LNCaP clone FGC (cell line): Measurements from ENCODE around the gene SLC4A8.

Experiments used
- DNase-seq: peaks from one replicate; pipeline ENCODE4 v3.0.0-alpha.2; 2011; ENCODE audit warnings: low read depth
- H3K4me3 ChIP-seq: 2 replicates; pipeline ENCODE4 v1.5.1; 2011; ENCODE audit warnings: mild to moderate bottlenecking, low read depth, low read length, control low read depth
- TF ChIP-seq, protein P1 (sequence below): IDR thresholded peaks from 2 replicates; pipeline ENCODE4 v1.5.1; 2012; ENCODE audit warnings: mild to moderate bottlenecking; ENCODE audit not compliant: control insufficient read depth, insufficient read depth; ENCODE audit errors: extremely low read depth

The SLC4A8 gene

DNA sequence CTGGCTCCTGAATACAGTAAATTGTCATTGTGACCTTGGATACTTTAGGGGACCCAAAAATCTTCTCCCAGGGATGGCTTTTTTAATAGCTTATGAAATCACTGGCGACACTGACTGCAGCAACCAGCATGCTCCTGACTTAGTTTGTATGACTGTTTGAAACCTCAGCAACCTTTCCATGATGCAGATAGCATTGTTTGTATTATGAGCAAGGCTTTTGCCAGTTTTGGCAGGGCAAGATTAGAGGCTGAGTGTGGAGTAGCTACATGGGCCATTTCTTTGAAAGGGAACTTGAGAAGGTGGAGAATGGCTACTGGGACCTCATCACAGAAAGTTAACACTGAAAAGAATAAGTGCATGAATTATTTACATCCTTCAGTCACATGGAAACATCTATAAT lies 50.9 kb downstream of the SLC4A8 start:
- no peak for DNase-seq
- TF ChIP-seq, protein P1, sequence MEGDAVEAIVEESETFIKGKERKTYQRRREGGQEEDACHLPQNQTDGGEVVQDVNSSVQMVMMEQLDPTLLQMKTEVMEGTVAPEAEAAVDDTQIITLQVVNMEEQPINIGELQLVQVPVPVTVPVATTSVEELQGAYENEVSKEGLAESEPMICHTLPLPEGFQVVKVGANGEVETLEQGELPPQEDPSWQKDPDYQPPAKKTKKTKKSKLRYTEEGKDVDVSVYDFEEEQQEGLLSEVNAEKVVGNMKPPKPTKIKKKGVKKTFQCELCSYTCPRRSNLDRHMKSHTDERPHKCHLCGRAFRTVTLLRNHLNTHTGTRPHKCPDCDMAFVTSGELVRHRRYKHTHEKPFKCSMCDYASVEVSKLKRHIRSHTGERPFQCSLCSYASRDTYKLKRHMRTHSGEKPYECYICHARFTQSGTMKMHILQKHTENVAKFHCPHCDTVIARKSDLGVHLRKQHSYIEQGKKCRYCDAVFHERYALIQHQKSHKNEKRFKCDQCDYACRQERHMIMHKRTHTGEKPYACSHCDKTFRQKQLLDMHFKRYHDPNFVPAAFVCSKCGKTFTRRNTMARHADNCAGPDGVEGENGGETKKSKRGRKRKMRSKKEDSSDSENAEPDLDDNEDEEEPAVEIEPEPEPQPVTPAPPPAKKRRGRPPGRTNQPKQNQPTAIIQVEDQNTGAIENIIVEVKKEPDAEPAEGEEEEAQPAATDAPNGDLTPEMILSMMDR: no peak
- no peak overlapping the region for H3K4me3 ChIP-seq

DNA sequence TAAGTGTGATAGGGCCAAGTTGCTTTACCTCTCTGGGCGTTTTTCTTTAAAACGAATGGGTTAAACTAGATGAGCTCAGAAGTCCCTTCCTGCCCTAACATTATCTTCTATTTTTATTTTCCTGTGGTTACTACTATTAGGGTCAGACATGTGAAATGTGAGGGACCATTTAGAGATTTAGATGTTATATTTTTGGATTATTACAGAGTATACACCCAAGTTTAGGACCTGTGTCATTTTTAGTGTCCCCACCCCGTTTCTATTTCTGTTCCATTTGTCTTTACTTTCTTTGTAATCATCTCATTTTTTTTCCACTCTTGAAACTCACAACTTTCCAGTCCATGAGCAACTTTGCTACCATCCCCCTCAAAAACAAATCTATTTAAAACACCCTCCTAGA lies 56.3 kb downstream of the SLC4A8 start:
- no peak for DNase-seq
- H3K4me3 ChIP-seq: no peak overlapping the region
- TF ChIP-seq, protein P1: no peak

DNA sequence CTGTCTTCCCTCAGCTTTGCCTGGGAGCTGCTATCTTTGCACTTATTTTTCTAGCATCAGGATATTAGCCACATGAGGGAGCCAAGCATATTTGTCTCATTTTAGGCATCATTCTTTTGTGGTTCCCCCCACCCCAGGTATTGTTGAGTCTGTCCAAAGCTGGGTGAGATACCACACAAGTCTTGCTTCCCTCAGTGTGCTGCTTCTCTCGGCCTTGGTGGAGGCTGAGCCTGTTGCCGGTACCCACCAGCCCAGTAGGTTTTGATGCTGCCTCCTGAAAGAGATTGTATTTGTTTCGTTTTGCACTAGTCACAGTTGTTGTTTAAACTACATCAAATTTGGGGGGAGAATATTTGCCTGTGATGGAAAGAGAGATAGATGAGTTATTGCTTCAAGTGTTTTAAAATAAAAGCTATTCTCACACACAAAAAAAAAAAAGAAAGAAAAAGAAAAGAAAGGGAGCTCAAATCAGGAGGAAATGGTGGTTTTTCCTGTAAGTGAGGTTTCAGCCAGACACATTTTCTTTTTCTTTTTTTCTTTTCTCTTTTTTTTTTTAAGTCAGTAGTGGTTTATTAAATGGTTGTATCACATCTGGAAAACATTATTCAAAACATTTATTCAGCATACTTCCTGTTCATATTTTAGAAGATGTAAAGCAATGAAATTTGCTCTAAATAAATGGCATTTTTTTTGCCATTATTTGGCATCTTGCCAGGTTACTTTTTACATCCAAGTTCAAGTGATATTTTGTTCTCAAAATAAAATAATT lies 58.5 kb downstream of the SLC4A8 start:
- no peak for DNase-seq

DNA sequence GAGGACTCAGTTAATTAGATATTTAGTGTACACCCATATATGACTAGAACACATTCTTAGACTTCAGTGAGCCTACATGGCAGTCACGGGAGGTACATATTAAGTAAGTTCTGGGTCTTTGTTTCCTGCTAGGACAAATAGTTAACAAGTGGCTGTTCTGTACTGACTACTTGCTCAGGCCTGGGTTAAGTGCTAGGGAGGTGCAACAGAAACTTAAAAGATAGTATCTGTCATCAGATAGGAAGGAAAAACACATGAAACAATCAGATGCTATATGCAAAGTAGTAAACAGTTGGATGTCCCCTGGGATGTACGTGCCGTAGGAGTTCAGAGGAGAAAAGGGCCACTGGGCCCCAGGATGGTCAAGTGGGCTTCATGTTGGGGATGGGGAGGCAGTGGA lies 59.5 kb downstream of the SLC4A8 start:
- TF ChIP-seq, protein P1: no peak
- no peak overlapping the region for H3K4me3 ChIP-seq

More for the DNA sequence above, 58.5 kb downstream of the SLC4A8 start:
- TF ChIP-seq, protein P1: no peak
- H3K4me3 ChIP-seq: no peak overlapping the region

DNA sequence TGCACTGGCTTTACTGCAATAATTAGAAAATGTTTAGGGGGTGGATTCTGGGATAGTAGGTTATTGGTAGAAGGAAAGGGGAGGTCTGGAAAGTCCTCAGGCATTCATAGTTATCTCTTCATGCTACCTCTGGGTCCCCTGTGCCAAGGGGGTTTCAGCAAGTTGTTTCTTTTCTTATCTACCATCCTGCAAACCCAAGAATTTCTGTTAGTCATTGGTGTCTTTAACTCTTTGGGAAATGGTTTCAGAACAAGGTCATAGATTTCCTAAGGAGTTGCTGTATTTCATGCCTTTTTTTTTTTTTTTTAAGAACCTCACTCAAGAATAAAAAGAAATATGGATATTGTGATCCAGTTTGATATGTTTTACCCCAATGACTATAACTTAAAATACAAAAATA lies 63.6 kb downstream of the SLC4A8 start:
- no peak overlapping the region for H3K4me3 ChIP-seq
- TF ChIP-seq, protein P1: no peak
- DNase-seq: no peak

More for the DNA sequence above, 59.5 kb downstream of the SLC4A8 start:
- no peak for DNase-seq

DNA sequence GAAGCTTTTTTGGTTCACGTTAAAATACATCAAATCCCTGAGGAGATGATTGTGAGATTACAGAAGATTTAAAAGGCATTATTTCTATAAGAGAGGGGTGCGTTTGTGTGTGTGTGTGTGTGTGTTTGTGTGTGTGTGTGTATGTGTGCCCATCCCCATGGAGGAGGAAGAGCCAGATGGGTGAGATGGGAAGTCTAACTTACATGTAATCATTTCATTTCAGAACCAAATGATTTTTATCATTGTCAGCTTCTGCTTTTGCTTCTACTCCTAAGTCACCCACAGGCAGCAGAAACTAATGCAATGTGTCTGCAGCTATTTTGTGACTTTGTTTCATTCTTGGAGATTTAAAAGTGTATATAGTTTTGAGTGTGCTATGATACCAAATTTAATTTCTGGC lies 68.7 kb downstream of the SLC4A8 start:
- no peak for DNase-seq
- TF ChIP-seq, protein P1: no peak
- H3K4me3 ChIP-seq: no peak overlapping the region

DNA sequence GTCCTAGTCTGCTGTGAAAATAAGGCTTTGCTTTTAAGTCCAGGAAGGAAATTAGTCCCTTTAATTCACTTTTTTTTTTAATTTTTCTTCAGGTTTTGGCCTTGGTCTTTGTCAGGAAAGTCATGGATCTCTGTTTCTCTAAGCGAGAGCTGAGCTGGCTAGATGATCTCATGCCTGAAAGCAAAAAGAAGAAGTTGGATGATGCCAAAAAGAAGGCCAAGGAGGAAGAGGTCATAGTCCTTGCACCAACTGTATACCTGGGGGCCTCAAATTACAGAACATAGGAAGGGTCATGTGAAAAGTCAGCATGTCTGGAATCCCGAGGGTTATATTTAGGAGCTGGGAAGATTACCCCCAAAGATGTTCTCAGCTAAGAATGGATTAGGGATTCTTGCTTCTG lies 72.3 kb downstream of the SLC4A8 start:
- TF ChIP-seq, protein P1: no peak
- DNase-seq: no peak

More for the DNA sequence above, 72.3 kb downstream of the SLC4A8 start:
- H3K4me3 ChIP-seq: no peak overlapping the region
